Peyer's patch (tissue), 4 donors: ENCODE data around the gene SIAH3.

Experiments
- POLR2A ChIP-seq, 2 donors: fragments of 450-650 bp; IDR thresholded peaks; one replicate each; pipeline ENCODE4 v1.5.1; 2017; ENCODE audit warnings: antibody characterized with exemption in 2 of 2, mild to moderate bottlenecking in 2 of 2, moderate library complexity in 2 of 2
- TF ChIP-seq, protein P1 (sequence below), 6 experiments: fragments of 450-650 bp in 4 of 6; fragments of 200-600 bp in 2 of 6; sonication (generic) in 1 of 6; IDR thresholded peaks; one replicate each; pipeline ENCODE4 v1.5.1; 2017 to 2019; ENCODE audit warnings: antibody characterized with exemption in 6 of 6, mild to moderate bottlenecking in 3 of 6, moderate library complexity in 1 of 6

DNA sequence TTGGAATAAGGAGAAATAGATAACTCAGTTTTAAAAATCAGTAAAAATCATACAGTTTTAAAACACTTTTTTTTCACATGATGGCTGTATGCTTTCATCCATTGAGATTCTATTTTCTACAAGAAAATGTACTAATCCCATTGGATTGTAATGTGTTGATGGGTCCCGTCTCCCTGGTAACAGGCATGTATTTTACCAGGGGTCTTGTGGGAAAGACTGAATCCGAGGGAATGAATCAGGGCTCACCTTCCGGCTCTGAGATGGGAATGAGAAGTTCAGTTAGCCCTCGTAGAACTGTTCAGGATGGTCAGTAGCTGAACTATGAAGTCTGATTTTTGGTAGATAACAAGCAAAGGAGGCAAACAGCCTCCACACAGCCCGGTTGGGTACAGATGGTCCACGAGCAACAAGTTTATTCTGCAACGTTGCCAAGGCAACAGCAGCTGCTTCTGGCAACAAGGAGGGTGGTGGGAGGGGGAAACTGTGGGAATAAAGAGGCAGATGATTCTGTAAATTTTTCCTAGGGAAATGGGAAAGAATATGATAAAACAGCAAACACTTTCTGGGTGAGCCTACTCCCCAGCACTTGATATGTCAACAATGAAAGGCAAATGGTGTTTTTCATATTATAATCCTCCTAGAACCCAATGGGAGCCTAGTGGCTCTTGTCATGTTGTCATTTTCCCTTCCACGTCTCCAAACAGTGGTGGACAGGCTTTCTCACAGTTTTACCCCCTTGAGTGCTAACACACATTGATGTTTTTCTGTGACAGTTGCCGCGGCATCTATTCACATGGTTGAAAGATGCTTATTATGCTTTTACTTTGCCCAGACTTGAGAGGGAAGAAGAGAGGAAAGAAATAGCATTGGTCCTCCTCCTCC is 12.4 kb upstream of the SIAH3 start:
- TF ChIP-seq, protein P1, sequence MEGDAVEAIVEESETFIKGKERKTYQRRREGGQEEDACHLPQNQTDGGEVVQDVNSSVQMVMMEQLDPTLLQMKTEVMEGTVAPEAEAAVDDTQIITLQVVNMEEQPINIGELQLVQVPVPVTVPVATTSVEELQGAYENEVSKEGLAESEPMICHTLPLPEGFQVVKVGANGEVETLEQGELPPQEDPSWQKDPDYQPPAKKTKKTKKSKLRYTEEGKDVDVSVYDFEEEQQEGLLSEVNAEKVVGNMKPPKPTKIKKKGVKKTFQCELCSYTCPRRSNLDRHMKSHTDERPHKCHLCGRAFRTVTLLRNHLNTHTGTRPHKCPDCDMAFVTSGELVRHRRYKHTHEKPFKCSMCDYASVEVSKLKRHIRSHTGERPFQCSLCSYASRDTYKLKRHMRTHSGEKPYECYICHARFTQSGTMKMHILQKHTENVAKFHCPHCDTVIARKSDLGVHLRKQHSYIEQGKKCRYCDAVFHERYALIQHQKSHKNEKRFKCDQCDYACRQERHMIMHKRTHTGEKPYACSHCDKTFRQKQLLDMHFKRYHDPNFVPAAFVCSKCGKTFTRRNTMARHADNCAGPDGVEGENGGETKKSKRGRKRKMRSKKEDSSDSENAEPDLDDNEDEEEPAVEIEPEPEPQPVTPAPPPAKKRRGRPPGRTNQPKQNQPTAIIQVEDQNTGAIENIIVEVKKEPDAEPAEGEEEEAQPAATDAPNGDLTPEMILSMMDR (IDR thresholded peaks at IDR 0.05): no peak
- no peak for TF ChIP-seq POLR2A (IDR thresholded peaks at IDR 0.05)
